ENCODE results near the gene APBB3.

GRCh38 chr5:140574165-140574564 is 9.8 kb upstream of the APBB3 start:
- no peak for TF ChIP-seq CTCF (IDR thresholded peaks at IDR 0.05)
- no peak for TF ChIP-seq POLR2A (IDR thresholded peaks at IDR 0.05)
- TF ChIP-seq POLR2AphosphoS5 (IDR thresholded peaks at IDR 0.05): peak in 1 of 2 donors; percentile 8
